Measurements from ENCODE around the gene DHH. TPM values are rescaled to one million over a fixed set of nuclear protein-coding genes. Genes with fewer than 3 reads are reported as not detected.

The DHH gene
- total RNA-seq, 1 donor from 2014 or later, result 0.63 TPM

- H3K9me3 Mint-ChIP-seq, result no peaks in the 10 kb centered on the region
- no peak overlapping the region for H3K4me3 Mint-ChIP-seq
- no peak for DNase-seq (ENCODE audit: low spot score in 2 of 2, unreplicated experiment in 2 of 2)
- H3K4me1 Mint-ChIP-seq, result peaks cover 21% of the 10 kb centered on the region
- no peaks in the 10 kb centered on the region for H3K27me3 Mint-ChIP-seq (ENCODE audit: low read depth)
- TF ChIP-seq CTCF (IDR thresholded peaks at IDR 0.05; ENCODE audit: unreplicated experiment), result no peak
- no peak overlapping the region for H3K27ac Mint-ChIP-seq
- H3K36me3 Mint-ChIP-seq, result peaks cover 41% of the 10 kb centered on the region
Observed at GRCh38 chr12:49052451-49053208, 42.0 kb downstream of the DHH start.

- DNase-seq (ENCODE audit: low spot score in 2 of 2, unreplicated experiment in 2 of 2), result no peak
- Mint-ChIP-seq H3K4me1 (peaks cover 14% of the 10 kb centered on the region), H3K27me3 (ENCODE audit: low read depth) (no peaks in the 10 kb centered on the region), H3K36me3 (peaks cover 44% of the 10 kb centered on the region), H3K27ac (no peak overlapping the region), H3K9me3 (no peaks in the 10 kb centered on the region), H3K4me3 (no peak overlapping the region)
- no peak for TF ChIP-seq CTCF (IDR thresholded peaks at IDR 0.05; ENCODE audit: unreplicated experiment)
Observed at GRCh38 chr12:49051777-49052438, 42.7 kb downstream of the DHH start.

GRCh38 chr12:49051373-49051764 is 43.2 kb downstream of the DHH start:
- H3K27me3 Mint-ChIP-seq (ENCODE audit: low read depth), result no peaks in the 10 kb centered on the region
- H3K27ac Mint-ChIP-seq, result no peak overlapping the region
- no peak for TF ChIP-seq CTCF (IDR thresholded peaks at IDR 0.05; ENCODE audit: unreplicated experiment)
- no peak overlapping the region for H3K4me3 Mint-ChIP-seq
- no peak for DNase-seq (ENCODE audit: low spot score in 2 of 2, unreplicated experiment in 2 of 2)
- H3K4me1 Mint-ChIP-seq, result peaks cover 8% of the 10 kb centered on the region
- H3K9me3 Mint-ChIP-seq, result no peaks in the 10 kb centered on the region
- H3K36me3 Mint-ChIP-seq, result peaks cover 47% of the 10 kb centered on the region

- H3K27ac Mint-ChIP-seq, result no peak overlapping the region
- no peaks in the 10 kb centered on the region for H3K27me3 Mint-ChIP-seq (ENCODE audit: low read depth)
- H3K36me3 Mint-ChIP-seq, result peaks cover 54% of the 10 kb centered on the region
- TF ChIP-seq CTCF (IDR thresholded peaks at IDR 0.05; ENCODE audit: unreplicated experiment), result no peak
- H3K4me3 Mint-ChIP-seq, result no peak overlapping the region
- H3K9me3 Mint-ChIP-seq, result no peaks in the 10 kb centered on the region
- peaks cover 2% of the 10 kb centered on the region for H3K4me1 Mint-ChIP-seq
- no peak for DNase-seq (ENCODE audit: low spot score in 2 of 2, unreplicated experiment in 2 of 2)
Observed at GRCh38 chr12:49050507-49051372, 43.9 kb downstream of the DHH start.

- DNase-seq (ENCODE audit: low spot score in 2 of 2, unreplicated experiment in 2 of 2), result no peak
- H3K27ac Mint-ChIP-seq, result no peak overlapping the region
- TF ChIP-seq CTCF (IDR thresholded peaks at IDR 0.05; ENCODE audit: unreplicated experiment), result no peak
- peaks cover 52% of the 10 kb centered on the region for H3K36me3 Mint-ChIP-seq
- H3K9me3 Mint-ChIP-seq, result no peaks in the 10 kb centered on the region
- no peaks in the 10 kb centered on the region for H3K27me3 Mint-ChIP-seq (ENCODE audit: low read depth)
- no peak overlapping the region for H3K4me3 Mint-ChIP-seq
- no peaks in the 10 kb centered on the region for H3K4me1 Mint-ChIP-seq
Observed at GRCh38 chr12:49049566-49050224, 44.9 kb downstream of the DHH start.
